Measurements from ENCODE around the gene LRMDA. TPM values are rescaled to one million over a fixed set of nuclear protein-coding genes. Genes with fewer than 3 reads are reported as not detected.
A peak's percentile ranks its signal among the peaks of the same experiment; 100 is the strongest.

The LRMDA gene
- total RNA-seq, 1 donor, result under 0.01 TPM

DNA sequence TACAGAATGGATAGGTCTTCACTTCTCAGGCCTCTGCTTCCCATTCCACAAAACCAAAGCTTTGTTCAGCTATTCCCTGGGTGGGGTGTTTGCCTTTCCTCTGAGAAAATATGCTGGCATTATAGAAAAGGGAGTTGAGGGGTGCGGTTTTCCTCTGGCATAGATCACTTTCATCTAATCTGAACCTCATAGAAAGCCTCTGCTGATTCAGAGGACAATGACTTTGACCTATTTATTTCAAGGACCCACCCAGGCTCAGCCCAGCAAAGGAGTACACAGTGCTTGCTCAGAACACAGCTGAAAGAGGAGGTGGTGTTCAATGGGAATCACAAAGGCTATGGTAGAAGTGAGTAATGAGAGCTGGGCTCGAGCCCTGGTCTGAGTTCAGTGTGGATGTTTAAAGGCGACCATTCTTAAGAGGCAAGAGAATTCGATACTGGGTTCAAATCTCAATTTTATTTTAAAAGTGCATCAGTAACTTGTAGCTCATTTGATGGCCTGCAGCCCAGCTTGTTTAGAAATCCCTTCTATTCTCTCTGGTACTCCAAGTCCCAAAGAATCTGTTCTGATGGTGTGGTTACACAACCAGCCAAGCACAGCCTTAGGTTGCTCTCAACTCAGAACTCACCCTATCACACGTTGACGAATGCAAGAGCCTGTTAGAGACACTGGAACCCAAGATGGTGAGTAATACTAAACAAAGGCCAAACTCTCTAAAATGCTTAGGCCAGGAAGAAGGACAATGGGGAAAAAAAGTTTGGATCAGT, 1012.8 kb downstream of the LRMDA start:
- H3K4me3 ChIP-seq (ENCODE audit: low read depth, low read length), result no peak overlapping the region
- DNase-seq (ENCODE audit: low read depth), result peak; percentile 45
- TF ChIP-seq, protein P1, sequence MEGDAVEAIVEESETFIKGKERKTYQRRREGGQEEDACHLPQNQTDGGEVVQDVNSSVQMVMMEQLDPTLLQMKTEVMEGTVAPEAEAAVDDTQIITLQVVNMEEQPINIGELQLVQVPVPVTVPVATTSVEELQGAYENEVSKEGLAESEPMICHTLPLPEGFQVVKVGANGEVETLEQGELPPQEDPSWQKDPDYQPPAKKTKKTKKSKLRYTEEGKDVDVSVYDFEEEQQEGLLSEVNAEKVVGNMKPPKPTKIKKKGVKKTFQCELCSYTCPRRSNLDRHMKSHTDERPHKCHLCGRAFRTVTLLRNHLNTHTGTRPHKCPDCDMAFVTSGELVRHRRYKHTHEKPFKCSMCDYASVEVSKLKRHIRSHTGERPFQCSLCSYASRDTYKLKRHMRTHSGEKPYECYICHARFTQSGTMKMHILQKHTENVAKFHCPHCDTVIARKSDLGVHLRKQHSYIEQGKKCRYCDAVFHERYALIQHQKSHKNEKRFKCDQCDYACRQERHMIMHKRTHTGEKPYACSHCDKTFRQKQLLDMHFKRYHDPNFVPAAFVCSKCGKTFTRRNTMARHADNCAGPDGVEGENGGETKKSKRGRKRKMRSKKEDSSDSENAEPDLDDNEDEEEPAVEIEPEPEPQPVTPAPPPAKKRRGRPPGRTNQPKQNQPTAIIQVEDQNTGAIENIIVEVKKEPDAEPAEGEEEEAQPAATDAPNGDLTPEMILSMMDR (IDR thresholded peaks at IDR 0.05; ENCODE audit: insufficient read depth, low read depth, low read length), result no peak

DNA sequence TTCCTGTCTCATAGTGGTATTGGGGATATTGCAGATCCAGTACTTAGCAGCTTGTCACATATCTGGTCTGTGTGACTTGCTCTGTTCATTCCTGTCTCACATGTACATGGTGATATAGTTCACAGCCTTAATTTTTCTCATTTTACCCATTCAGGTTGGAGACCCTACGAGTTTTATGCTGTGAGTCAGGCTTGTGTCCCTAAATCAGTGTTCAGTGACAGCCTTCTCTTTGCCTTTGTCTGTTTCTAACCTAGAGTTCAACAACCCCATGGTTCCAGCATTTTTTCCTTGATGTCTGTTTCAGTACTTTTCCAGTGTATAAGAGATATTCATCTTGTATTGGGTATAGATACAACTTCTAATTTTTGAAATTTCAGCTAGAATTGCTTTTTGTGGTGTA, 1016.2 kb downstream of the LRMDA start:
- DNase-seq (ENCODE audit: low read depth), result no peak
- TF ChIP-seq, protein P1 (IDR thresholded peaks at IDR 0.05; ENCODE audit: insufficient read depth, low read depth, low read length), result no peak
- no peak overlapping the region for H3K4me3 ChIP-seq (ENCODE audit: low read depth, low read length)

DNA sequence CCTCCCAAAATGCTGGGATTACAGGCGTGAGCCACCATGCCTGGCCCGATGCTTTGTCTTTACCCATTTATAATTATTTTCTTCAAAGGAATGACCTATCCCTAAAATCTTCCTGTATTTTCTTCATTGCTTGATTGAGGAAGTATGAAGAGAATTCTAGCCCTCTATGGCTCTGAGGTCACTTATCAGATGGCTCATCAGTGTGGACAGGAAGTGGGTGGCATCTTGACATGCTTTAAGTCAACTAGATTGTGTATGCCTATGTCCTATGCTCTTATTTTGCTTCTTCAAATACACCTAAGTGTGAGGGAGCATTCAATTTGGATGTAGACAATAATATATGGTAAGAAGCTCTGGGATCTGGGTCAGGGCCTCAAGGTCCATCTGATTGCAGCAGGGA, 1020.5 kb downstream of the LRMDA start:
- DNase-seq (ENCODE audit: low read depth), result no peak
- no peak overlapping the region for H3K4me3 ChIP-seq (ENCODE audit: low read depth, low read length)
- TF ChIP-seq, protein P1 (IDR thresholded peaks at IDR 0.05; ENCODE audit: insufficient read depth, low read depth, low read length), result no peak

DNA sequence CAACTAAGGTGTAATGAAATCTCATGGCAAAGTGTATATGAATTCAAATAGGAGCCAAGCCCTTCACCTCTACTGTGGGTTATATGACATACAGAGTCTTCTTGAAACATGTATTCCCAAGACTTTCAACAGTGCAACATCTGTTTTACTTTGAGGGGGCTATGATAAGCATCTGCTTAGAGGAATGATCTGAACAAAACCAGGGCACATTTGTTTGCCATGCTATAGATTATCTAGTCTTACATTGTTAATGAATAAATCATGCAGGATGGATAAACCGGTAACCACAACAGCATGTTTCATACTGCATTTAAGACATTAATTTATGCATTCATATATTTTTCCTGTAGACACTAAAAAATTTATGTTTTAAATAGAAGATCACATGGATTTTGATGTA, 1021.9 kb downstream of the LRMDA start:
- no peak overlapping the region for H3K4me3 ChIP-seq (ENCODE audit: low read depth, low read length)
- peak; percentile 49 for DNase-seq (ENCODE audit: low read depth)
- TF ChIP-seq, protein P1 (IDR thresholded peaks at IDR 0.05; ENCODE audit: insufficient read depth, low read depth, low read length), result no peak

DNA sequence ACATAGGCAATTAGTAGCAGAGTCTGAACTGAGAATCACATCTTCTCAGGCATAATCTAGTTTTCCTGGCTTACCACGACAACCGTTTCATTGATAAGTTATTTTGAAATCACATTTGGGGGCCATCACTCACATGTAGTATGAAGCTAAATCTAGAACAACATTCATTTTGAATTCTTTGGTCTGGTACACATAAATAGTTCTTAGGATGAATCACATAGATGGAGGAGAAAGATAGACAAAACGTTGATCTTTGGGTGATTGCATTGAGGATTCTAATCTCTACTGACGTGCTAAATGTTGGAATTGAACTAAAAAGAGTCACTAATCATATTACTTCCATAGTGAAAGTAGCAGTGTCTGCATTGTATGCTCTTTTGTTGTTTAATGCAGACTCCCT, 1022.6 kb downstream of the LRMDA start:
- peak; percentile 23 for DNase-seq (ENCODE audit: low read depth)

DNA sequence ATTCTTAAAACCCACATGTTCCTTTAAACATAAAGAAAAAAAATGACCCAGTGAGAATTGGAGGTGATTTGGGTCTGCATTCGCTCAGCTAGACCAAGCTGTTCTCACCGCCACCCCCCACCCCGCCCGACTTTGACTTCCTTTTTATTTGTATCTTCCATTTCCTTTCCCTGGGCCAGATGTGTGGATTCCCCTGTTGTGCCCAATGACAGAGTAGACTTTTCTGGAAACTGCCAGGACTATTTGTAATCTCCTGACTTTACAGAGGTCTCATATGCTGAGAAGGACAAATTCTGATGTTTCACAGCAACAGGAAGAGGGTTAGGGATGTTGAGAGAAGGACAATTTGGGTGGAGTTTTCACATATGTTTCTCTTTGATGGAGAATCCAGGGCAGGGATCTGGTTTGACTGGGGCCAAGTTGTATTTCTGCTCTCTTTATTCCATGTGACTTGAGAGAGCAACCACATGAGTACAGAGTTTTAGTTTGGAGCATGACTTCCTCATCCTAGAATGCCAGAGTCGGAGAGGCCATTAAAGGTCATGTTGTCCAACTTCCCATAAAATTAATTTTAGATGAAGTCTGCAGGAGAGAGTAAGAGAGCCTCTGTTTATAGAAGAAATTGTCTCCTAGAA, 1023.2 kb downstream of the LRMDA start:
- peak; percentile 9 for DNase-seq (ENCODE audit: low read depth)
- TF ChIP-seq, protein P1 (IDR thresholded peaks at IDR 0.05; ENCODE audit: insufficient read depth, low read depth, low read length), result no peak

More for the DNA sequence above, 1022.6 kb downstream of the LRMDA start:
- no peak overlapping the region for H3K4me3 ChIP-seq (ENCODE audit: low read depth, low read length)
- TF ChIP-seq, protein P1 (IDR thresholded peaks at IDR 0.05; ENCODE audit: insufficient read depth, low read depth, low read length), result no peak

More for the DNA sequence above, 1023.2 kb downstream of the LRMDA start:
- H3K4me3 ChIP-seq (ENCODE audit: low read depth, low read length), result no peak overlapping the region

Measured in fibroblast of villous mesenchyme (primary cell).